T-cell (primary cell): ENCODE results near the gene PREX1. TPM values are rescaled to one million over a fixed set of nuclear protein-coding genes. Genes with fewer than 3 reads are reported as not detected.
A peak's percentile ranks its signal among the peaks of the same experiment; 100 is the strongest.

Experiments used
- ATAC-seq, 4 experiments: fragments of 200-7000 bp in 3 of 4; fragments of 150-1000 bp in 1 of 4; cut with Tn5 transposase; replicated peaks in 1 of 4; 1 replicate in 3 of 4; 2 replicates in 1 of 4; pipeline ENCODE4 v1.10.0; 2021; ENCODE audit warnings: moderate library complexity in 3 of 4, mild to moderate bottlenecking in 2 of 4, moderate number of reproducible peaks in 1 of 4
- CTCF ChIA-PET, 2 donors: fragments of 300-600 bp; sonication (Branson Sonifier 250); formaldehyde crosslinking; loops; one replicate each; lab custom pipeline; 2022; ENCODE audit warnings: antibody characterized with exemption in 2 of 2; lab: Charles Lee
- POLR2A ChIA-PET, 2 donors: fragments of 300-600 bp; sonication (Branson Sonifier 250); formaldehyde crosslinking; loops; one replicate each; lab custom pipeline; 2022; ENCODE audit warnings: antibody characterized with exemption in 2 of 2; lab: Charles Lee
- DNase-seq, 35 experiments: peaks; one replicate each; pipeline versions ENCODE4 v3.0.0 to v3.0.0-alpha.2; 2013 to 2023
- H3K27ac ChIP-seq: one replicate; pipeline ENCODE4 v1.5.1; 2013; ENCODE audit warnings: low read length
- H3K27me3 ChIP-seq, 2 experiments: replicated peaks in 1 of 2; 1 replicate in 1 of 2; 2 replicates in 1 of 2; pipeline versions ENCODE4 v1.6.1 to v1.7.0; 2013; ENCODE audit warnings: low read length in 1 of 2, mixed read lengths in 1 of 2; ENCODE audit not compliant: control insufficient read depth in 2 of 2, insufficient read depth in 2 of 2; ENCODE audit errors: extremely low read depth in 1 of 2
- H3K36me3 ChIP-seq, 2 donors: 1 replicate in 1 of 2; 2 replicates in 1 of 2; pipeline versions ENCODE4 v1.6.1 to v1.7.0; 2013; ENCODE audit warnings: low read length in 1 of 2; ENCODE audit not compliant: control insufficient read depth in 2 of 2, insufficient read depth in 1 of 2; ENCODE audit errors: extremely low read depth in 1 of 2
- H3K4me1 ChIP-seq, 2 experiments: 1 replicate in 1 of 2; 2 replicates in 1 of 2; pipeline versions ENCODE4 v1.6.1 to v1.7.0; 2013; ENCODE audit warnings: low read length in 2 of 2, mixed read lengths in 1 of 2; ENCODE audit not compliant: insufficient read depth in 2 of 2, control insufficient read depth in 1 of 2; ENCODE audit errors: extremely low read depth in 1 of 2
- H3K4me3 ChIP-seq, 2 donors: 1 replicate in 1 of 2; 2 replicates in 1 of 2; pipeline versions ENCODE4 v1.5.1 to v1.7.0; 2013; ENCODE audit warnings: mild to moderate bottlenecking in 2 of 2, low read length in 1 of 2, moderate library complexity in 1 of 2; ENCODE audit not compliant: control insufficient read depth in 1 of 2; ENCODE audit errors: extremely low read depth in 1 of 2
- H3K9me3 ChIP-seq: 2 replicates; pipeline ENCODE4 v1.7.0; 2013
- H3K27ac Mint-ChIP-seq, 2 donors: one replicate each; pipeline ENCODE4 v1.8.0; 2020 to 2021; ENCODE audit warnings: mild to moderate bottlenecking in 2 of 2, mixed read lengths in 2 of 2
- H3K27me3 Mint-ChIP-seq, 2 donors: one replicate each; pipeline ENCODE4 v1.8.0; 2021 to 2022; ENCODE audit warnings: mixed read lengths in 2 of 2
- H3K36me3 Mint-ChIP-seq: one replicate; pipeline ENCODE4 v1.8.0; 2021; ENCODE audit warnings: mixed read lengths
- H3K4me1 Mint-ChIP-seq, 3 donors: one replicate each; pipeline ENCODE4 v1.8.0; 2020 to 2022; ENCODE audit warnings: mixed read lengths in 3 of 3, mild to moderate bottlenecking in 1 of 3
- H3K4me3 Mint-ChIP-seq, 3 donors: one replicate each; pipeline ENCODE4 v1.8.0; 2020 to 2022; ENCODE audit warnings: mild to moderate bottlenecking in 3 of 3, mixed read lengths in 3 of 3, moderate library complexity in 3 of 3
- H3K9me3 Mint-ChIP-seq, 3 donors: one replicate each; pipeline ENCODE4 v1.8.0; 2020 to 2022; ENCODE audit warnings: mixed read lengths in 3 of 3
- WGBS: methylation state at CpG from one replicate; pipeline ENCODE4 v1.1.5; 2013; ENCODE audit warnings: missing lambda C conversion rate; ENCODE audit not compliant: insufficient coverage; 5-methylcytosine and 5-hydroxymethylcytosine counted together
- total RNA-seq, 35 experiments: library from RNA in 6 of 35; stranded (reverse) in 6 of 35; fragments of 120-200 nt in 1 of 35; gene quantifications; one replicate each; pipeline versions ENCODE4 v1.2.1 to v1.2.4 and lab custom pipeline; 2013 to 2026

PREX1 gene
- total RNA-seq, 5 donors from 2014 or later (not counting 1 experiment from before 2014, with no cell fraction given), result 99.2 to 181 (median 137) TPM

DNA sequence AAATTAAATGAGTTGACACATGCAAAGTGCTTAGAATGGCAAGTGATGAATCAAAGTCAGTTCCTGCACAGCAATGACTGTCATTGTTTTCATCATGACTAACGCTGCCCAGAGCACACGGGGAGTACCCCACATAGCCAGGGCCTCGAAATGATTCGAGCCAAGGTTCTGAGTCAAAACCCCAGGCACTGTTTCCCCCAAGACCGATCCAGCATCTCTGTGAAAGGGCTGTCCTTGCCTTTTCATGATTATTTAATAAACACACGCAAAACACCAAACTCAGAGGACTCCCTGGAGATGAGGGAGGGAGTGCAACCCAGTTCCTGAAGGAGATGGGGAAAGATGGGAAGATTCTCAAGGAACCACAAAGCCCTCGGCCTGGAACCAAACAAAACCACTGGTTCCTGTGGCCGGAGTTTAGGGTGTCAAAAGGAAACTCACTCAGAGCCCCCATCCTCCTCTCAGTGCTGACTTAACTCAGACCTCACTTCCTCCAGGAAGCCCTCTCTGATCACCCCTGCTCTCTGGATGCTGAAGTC lies 3.8 kb downstream of the PREX1 start:
- DNase-seq (peak in 12 of 35 experiments; percentile 15 to 63 (median 31)), ATAC-seq (peak in 3 of 4 experiments; percentile 21 to 46 (median 26))
- peaks cover 53 to 74% of the 10 kb centered on the region in 2 experiments for H3K4me1 ChIP-seq
- peaks cover 6 to 80% (median 71%) of the 10 kb centered on the region in 3 donors for H3K4me1 Mint-ChIP-seq
- no peaks in the 10 kb centered on the region for H3K36me3 ChIP-seq
- ChIA-PET POLR2A (interaction anchor here in 1 of 2 donors (0.7 kb wide), 1 partner anchor 55 kb away, joined by 3 read pairs; no protein-coding TSS in a partner anchor), CTCF (no interaction called here)
- no peaks in the 10 kb centered on the region for H3K9me3 ChIP-seq
- peak overlapping the region; percentile 82 for H3K27ac ChIP-seq
- WGBS, result 0% methylated on average over 1 of the region's 8 CpGs
- peak overlapping the region in 1 of 2 donors; percentile 98 for H3K27ac Mint-ChIP-seq
- H3K27me3 Mint-ChIP-seq, result no peaks in the 10 kb centered on the region
- no peaks in the 10 kb centered on the region for H3K36me3 Mint-ChIP-seq
- H3K4me3 Mint-ChIP-seq, result peak overlapping the region; percentile 94 to 96 (median 95)
- peak overlapping the region; percentile 3 to 90 for H3K4me3 ChIP-seq
- no peaks in the 10 kb centered on the region for H3K9me3 Mint-ChIP-seq
- H3K27me3 ChIP-seq, result no peaks in the 10 kb centered on the region

DNA sequence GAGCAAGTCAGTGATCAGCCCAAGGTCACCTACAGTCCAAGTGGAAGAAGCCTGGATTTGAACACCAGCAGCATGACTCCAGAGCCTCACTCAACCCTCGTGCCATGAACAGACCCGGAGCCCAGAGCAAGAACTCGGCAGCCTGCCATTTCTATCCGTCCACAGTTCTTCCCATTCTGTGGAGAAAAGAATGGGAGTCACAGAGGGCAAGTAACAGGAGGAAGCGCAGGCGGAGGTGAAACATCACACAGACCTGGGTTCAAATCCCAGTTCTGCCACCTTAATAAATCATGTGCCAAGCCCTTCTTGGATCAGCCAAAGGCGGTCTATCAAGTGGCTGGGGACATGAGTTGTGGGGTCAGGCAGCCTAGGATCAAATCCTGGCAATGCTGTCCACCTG lies 4.3 kb downstream of the PREX1 start:
- Mint-ChIP-seq H3K27ac (peak overlapping the region in 1 of 2 donors; percentile 98), H3K36me3 (no peaks in the 10 kb centered on the region), H3K4me3 (peak overlapping the region; percentile 94 to 96 (median 95)), H3K4me1 (peaks cover under 1 to 80% (median 71%) of the 10 kb centered on the region in 3 donors), H3K27me3 (no peaks in the 10 kb centered on the region), H3K9me3 (no peaks in the 10 kb centered on the region)
- DNase-seq, result no peak
- ChIA-PET POLR2A (interaction anchor here in 1 of 2 donors (0.6 to 0.7 kb wide), 2 partner anchors 54 to 296 kb away, joined by 3 read pairs; no protein-coding TSS in a partner anchor), CTCF (no interaction called here)
- no peak for ATAC-seq
- H3K27me3 ChIP-seq, result no peaks in the 10 kb centered on the region
- peak overlapping the region; percentile 82 for H3K27ac ChIP-seq
- H3K9me3 ChIP-seq, result no peaks in the 10 kb centered on the region
- H3K4me1 ChIP-seq, result peaks cover 57 to 75% of the 10 kb centered on the region in 2 experiments
- peak overlapping the region; percentile 3 to 90 for H3K4me3 ChIP-seq
- no peaks in the 10 kb centered on the region for H3K36me3 ChIP-seq
- WGBS, result no CpG with 5 or more reads among the region's 7 CpGs

DNA sequence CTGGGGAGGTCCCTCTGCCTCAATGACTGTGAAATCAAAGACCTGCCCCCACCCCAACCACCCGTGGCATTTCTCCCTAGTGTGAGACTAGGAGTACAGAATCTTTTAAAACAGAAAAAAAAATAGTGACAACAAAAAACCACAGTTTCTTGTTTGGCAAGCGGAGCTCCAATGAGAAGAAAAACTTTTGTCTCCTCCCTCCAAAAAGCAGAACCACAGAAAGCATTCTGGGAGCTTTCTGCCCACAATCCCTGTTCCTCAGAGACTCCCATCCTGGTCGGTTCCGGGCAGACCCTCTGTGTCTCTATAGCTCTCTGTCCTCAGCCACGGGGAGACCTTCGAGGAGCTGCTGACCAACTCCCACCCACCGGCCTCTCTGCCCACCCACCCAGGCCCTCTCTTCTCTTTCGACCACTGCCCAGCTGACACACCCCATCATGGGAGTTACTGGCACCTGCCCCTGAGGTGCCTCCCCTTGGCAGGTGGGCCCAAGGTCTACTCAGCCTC lies 4.9 kb downstream of the PREX1 start:
- peak in 1 of 35 experiments; percentile 58 for DNase-seq

DNA sequence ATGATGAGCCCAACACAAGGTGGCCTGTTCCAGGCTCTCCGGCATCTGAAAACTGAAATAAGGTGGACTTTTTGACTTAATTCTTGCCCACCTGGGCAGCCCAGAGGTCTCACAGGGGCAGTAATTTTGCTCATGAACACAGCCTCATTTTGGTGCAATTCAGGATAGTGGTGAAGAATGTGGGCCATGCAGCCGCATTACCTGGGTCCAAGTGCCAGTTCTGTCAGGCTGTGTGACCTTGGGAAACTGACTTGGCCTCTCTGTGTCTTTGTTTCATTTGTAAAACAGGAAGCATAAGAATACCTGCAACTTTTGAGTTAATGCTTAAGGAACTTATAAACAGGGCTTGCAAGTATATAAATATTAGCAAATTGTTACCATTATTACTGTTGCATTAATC lies 5.6 kb downstream of the PREX1 start:
- H3K27me3 Mint-ChIP-seq, result no peaks in the 10 kb centered on the region
- no peaks in the 10 kb centered on the region for H3K9me3 Mint-ChIP-seq
- Histone ChIP-seq H3K4me1 (peaks cover 68 to 86% of the 10 kb centered on the region in 2 experiments), H3K27me3 (no peaks in the 10 kb centered on the region), H3K36me3 (peaks cover 0 to 4% of the 10 kb centered on the region in 2 donors), H3K9me3 (no peaks in the 10 kb centered on the region), H3K27ac (peak overlapping the region; percentile 82), H3K4me3 (no peak overlapping the region)
- peaks cover 0 to 93% (median 84%) of the 10 kb centered on the region in 3 donors for H3K4me1 Mint-ChIP-seq
- H3K4me3 Mint-ChIP-seq, result peak overlapping the region; percentile 94 to 96 (median 95)
- 57% methylated on average over 1 of the region's 2 CpGs for WGBS
- no peaks in the 10 kb centered on the region for H3K36me3 Mint-ChIP-seq
- ATAC-seq (no peak), DNase-seq (no peak)
- ChIA-PET POLR2A (no interaction called here), CTCF (interaction anchor here (0.6 to 0.8 kb wide), 2 partner anchors 83 to 84 kb away, joined by 3 to 8 read pairs; no protein-coding TSS in a partner anchor)
- peak overlapping the region in 1 of 2 donors; percentile 98 for H3K27ac Mint-ChIP-seq

More for the DNA sequence above, 4.9 kb downstream of the PREX1 start:
- WGBS, result 0% methylated on average over 6 of the region's 8 CpGs
- no peaks in the 10 kb centered on the region for H3K36me3 Mint-ChIP-seq
- H3K27me3 Mint-ChIP-seq, result no peaks in the 10 kb centered on the region
- Histone ChIP-seq H3K4me1 (peaks cover 62 to 79% of the 10 kb centered on the region in 2 experiments), H3K27ac (peak overlapping the region; percentile 82), H3K4me3 (peak overlapping the region; percentile 35 to 90), H3K36me3 (no peaks in the 10 kb centered on the region), H3K9me3 (no peaks in the 10 kb centered on the region), H3K27me3 (no peaks in the 10 kb centered on the region)
- peaks cover 0 to 85% (median 76%) of the 10 kb centered on the region in 3 donors for H3K4me1 Mint-ChIP-seq
- ATAC-seq, result no peak
- ChIA-PET POLR2A (no interaction called here), CTCF (no interaction called here)
- peak overlapping the region in 1 of 2 donors; percentile 98 for H3K27ac Mint-ChIP-seq
- H3K4me3 Mint-ChIP-seq, result peak overlapping the region; percentile 94 to 96 (median 95)
- no peaks in the 10 kb centered on the region for H3K9me3 Mint-ChIP-seq

DNA sequence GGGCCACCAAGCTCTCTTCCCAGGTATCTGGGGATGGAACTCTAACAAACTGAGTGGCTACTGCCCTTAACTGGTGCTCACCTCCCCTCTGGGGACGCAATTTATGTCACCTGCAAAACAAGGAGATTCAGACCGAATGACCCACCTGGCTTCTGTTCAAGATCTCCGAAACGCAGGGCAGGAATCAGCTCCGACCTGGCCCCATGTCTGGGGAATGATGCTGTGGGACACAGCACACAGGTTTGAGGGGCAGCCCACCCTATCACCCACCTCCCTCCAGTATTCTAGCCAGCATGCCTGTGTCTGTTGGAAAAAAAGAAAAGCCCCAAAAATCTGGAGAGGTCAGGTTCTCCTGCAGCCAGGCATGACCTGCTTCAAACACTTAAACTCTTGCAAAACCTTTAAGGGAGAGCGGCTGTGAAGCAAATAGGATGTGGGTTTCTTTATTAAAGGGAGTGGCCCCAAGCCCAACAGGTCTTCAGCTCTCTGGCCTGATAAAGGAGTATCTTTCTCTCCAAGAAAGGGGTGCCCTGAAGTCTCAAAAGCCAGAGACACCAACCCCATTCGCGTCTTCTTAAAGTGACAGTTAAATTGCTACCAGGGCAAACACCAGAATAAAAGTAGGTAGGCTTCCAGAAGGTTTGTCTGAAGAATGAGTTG lies 6.4 kb downstream of the PREX1 start:
- peak overlapping the region; percentile 82 for H3K27ac ChIP-seq
- POLR2A ChIA-PET, result no interaction called here
- Mint-ChIP-seq H3K4me3 (peak overlapping the region; percentile 94 to 96 (median 95)), H3K36me3 (no peaks in the 10 kb centered on the region), H3K4me1 (peaks cover 0 to 99% (median 92%) of the 10 kb centered on the region in 3 donors), H3K27ac (peak overlapping the region in 1 of 2 donors; percentile 98), H3K27me3 (no peaks in the 10 kb centered on the region), H3K9me3 (no peaks in the 10 kb centered on the region)
- WGBS, result 77% methylated on average over 5 of the region's 8 CpGs
- H3K4me1 ChIP-seq, result peaks cover 74 to 94% of the 10 kb centered on the region in 2 experiments
- peaks cover 0 to 4% of the 10 kb centered on the region in 2 donors for H3K36me3 ChIP-seq
- no peaks in the 10 kb centered on the region for H3K27me3 ChIP-seq
- ATAC-seq (no peak), DNase-seq (peak in 1 of 35 experiments; percentile 41)
- CTCF ChIA-PET, result interaction anchor here (0.6 to 0.8 kb wide), 2 partner anchors 83 kb away, joined by 3 to 8 read pairs; no protein-coding TSS in a partner anchor
- H3K9me3 ChIP-seq, result no peaks in the 10 kb centered on the region
- peak overlapping the region in 1 of 2 donors; percentile 35 for H3K4me3 ChIP-seq

DNA sequence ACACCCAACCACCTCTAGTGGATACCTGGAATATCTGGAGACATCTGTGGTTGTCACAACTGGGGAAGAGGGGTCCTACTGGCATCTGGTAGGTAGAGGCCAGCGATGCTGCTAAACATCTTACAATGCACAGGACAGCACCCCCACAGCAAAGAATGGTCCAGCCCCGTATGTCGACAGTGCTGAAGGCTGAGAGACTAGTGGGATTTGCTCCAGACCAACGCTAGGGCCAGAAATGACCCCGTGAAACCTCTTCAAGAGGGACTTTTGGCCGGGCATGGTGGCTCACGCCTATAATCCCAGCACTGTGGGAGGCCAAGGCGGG lies 7.2 kb downstream of the PREX1 start:
- H3K9me3 Mint-ChIP-seq, result no peaks in the 10 kb centered on the region
- peaks cover 0 to 4% of the 10 kb centered on the region in 2 donors for H3K36me3 ChIP-seq
- peak overlapping the region; percentile 94 to 96 (median 95) for H3K4me3 Mint-ChIP-seq
- peak overlapping the region; percentile 82 for H3K27ac ChIP-seq
- POLR2A ChIA-PET, result no interaction called here
- H3K36me3 Mint-ChIP-seq, result no peaks in the 10 kb centered on the region
- H3K27ac Mint-ChIP-seq, result peak overlapping the region in 1 of 2 donors; percentile 98
- H3K4me1 Mint-ChIP-seq, result peaks cover 0 to 98% (median 93%) of the 10 kb centered on the region in 3 donors
- H3K9me3 ChIP-seq, result no peaks in the 10 kb centered on the region
- no peaks in the 10 kb centered on the region for H3K27me3 Mint-ChIP-seq
- peaks cover 76 to 97% of the 10 kb centered on the region in 2 experiments for H3K4me1 ChIP-seq
- H3K4me3 ChIP-seq, result peak overlapping the region in 1 of 2 donors; percentile 35
- CTCF ChIA-PET, result interaction anchor here in 1 of 2 donors (0.6 kb wide), 1 partner anchor 944 kb away, joined by 3 read pairs; no protein-coding TSS in a partner anchor
- no peak for ATAC-seq
- DNase-seq, result no peak
- H3K27me3 ChIP-seq, result no peaks in the 10 kb centered on the region
- 80% methylated on average over 8 of the region's 8 CpGs for WGBS
